OCI-LY7 (cell line): ENCODE data around the gene EIF4G2.

Experiments
- EZH2phosphoT487 ChIP-seq: fragments of 200-600 bp; sonication (generic); IDR thresholded peaks from 2 replicates; pipeline ENCODE4 v1.6.1; 2018; ENCODE audit warnings: low read depth, borderline replicate concordance, mild to moderate bottlenecking, mixed run types, antibody characterized with exemption, low read length, moderate library complexity, mixed read lengths
- TF ChIP-seq, protein P1 (sequence below): fragments of 200-600 bp; sonication (generic); conservative IDR thresholded peaks from 2 replicates; pipeline ENCODE4 v1.5.1; 2014; ENCODE audit warnings: mild to moderate bottlenecking, antibody characterized with exemption, low read length, moderate library complexity, mixed read lengths

DNA sequence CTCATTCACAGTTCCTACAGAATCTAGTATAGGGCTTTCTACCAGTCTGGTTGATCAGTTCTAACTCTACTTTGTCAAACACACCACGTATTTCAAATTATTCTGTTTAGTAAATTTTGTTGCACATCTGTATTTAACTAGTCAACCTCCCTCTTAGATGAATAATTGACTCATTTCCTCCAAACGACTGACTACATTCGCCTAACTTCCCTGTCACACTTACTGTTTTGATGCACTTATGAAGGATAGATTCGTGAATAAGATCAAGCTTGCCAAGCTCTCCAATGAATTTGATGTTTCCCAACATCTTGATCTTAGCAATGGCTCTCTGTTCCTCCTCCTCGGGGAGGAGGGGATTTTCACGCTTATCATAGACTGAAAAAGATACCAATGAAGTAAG lies 5.0 kb downstream of the EIF4G2 start:
- TF ChIP-seq, protein P1, sequence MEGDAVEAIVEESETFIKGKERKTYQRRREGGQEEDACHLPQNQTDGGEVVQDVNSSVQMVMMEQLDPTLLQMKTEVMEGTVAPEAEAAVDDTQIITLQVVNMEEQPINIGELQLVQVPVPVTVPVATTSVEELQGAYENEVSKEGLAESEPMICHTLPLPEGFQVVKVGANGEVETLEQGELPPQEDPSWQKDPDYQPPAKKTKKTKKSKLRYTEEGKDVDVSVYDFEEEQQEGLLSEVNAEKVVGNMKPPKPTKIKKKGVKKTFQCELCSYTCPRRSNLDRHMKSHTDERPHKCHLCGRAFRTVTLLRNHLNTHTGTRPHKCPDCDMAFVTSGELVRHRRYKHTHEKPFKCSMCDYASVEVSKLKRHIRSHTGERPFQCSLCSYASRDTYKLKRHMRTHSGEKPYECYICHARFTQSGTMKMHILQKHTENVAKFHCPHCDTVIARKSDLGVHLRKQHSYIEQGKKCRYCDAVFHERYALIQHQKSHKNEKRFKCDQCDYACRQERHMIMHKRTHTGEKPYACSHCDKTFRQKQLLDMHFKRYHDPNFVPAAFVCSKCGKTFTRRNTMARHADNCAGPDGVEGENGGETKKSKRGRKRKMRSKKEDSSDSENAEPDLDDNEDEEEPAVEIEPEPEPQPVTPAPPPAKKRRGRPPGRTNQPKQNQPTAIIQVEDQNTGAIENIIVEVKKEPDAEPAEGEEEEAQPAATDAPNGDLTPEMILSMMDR = no peak
- TF ChIP-seq EZH2phosphoT487 = no peak
